ENCODE results near the gene CYP39A1. TPM values are rescaled to one million over a fixed set of nuclear protein-coding genes. Genes with fewer than 3 reads are reported as not detected.

Gene CYP39A1
- total RNA-seq, 2 donors from 2014 or later, result 3.7 to 5.4 TPM

DNA sequence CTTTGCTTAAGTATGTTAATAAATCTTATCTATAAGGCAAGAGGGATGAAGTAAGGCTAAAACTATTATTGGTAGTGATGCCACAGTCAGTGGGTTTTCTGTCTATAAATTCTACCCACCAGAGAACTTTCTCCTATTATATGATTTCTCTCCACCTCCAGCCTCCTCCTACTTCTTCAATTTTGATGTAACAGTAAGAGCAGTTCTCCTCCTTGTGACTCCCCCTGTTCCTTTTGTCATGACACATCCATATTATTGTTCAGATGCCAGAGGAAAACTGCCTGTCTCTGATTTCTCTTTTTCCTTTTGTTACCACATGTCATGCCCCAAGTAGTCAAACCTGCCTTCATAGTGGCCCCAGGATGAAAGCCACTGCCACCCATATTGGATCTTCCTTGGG lies 152.2 kb downstream of the CYP39A1 start:
- no peak for ATAC-seq
- intact Hi-C loops (cut with DNase I), result no loop called here
- no peak for DNase-seq

Other genes with a start within 250 kb of the CYP39A1 start
- gene RCAN2, start 161.4 kb downstream of the CYP39A1 start, total RNA-seq, result 100 to 1,000 TPM; 112 to 152 TPM
- 10 to 100 TPM in 1 of 2 donors, 1 to 10 TPM in 1; 7.8 to 16.2 TPM for gene SLC25A27, start 157 bp upstream of the CYP39A1 start, total RNA-seq
- under 1 TPM; 0.21 to 0.71 TPM for gene TDRD6, start 35.1 kb upstream of the CYP39A1 start, total RNA-seq
- gene PLA2G7, start 82.6 kb upstream of the CYP39A1 start, total RNA-seq, result under 1 TPM; 0.32 to 0.55 TPM
- gene ANKRD66, start 94.1 kb upstream of the CYP39A1 start, total RNA-seq, result not detected
- gene MEP1A, start 140.6 kb upstream of the CYP39A1 start, total RNA-seq, result not detected

Data from left cardiac atrium (tissue), 4 donors.